GM19455 (cell line): ENCODE measurements around the gene PAX4.
A peak's percentile ranks its signal among the peaks of the same experiment; 100 is the strongest.
"Not testable (repeated sequence)": the region's sequence is repeated elsewhere in the genome, so short reads cannot be mapped to it uniquely, and the experiment has no call there.

Experiments
- ATAC-seq: cut with Tn5 transposase; IDR thresholded peaks from one replicate; pipeline ENCODE4 v1.9.1; 2021; ENCODE audit not compliant: unreplicated experiment

Gene PAX4

GRCh38 chr7:127586346-127586745, 31.6 kb downstream of the PAX4 start:
- no peak for ATAC-seq

GRCh38 chr7:127585044-127585953, 32.6 kb downstream of the PAX4 start, which contains the start of gene GCC1:
GCC1 (minus strand) TSS chr7:127585596; CDS start chr7:127585182, 414 bp downstream.
- ATAC-seq = peak; percentile 76

DNA sequence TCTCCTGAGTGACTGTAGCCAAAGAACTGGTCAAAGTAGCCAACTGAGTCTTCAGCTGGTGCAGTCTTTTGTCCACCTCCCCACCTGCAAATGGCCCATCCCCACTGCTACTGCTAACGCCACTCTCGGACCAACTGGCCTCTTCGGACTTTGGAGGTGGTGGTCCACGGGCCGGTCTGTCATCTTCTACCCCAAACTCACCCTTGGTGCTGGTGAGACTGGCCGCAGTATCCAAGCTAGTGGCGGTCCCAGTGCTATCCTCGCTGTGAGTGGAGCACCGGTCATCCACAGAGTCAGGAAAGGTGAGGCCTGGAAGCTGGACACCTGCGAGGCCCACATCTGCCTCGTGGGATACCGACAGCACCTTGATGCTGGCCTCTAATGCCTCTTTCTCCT, 33.3 kb downstream of the PAX4 start:
- no peak for ATAC-seq

DNA sequence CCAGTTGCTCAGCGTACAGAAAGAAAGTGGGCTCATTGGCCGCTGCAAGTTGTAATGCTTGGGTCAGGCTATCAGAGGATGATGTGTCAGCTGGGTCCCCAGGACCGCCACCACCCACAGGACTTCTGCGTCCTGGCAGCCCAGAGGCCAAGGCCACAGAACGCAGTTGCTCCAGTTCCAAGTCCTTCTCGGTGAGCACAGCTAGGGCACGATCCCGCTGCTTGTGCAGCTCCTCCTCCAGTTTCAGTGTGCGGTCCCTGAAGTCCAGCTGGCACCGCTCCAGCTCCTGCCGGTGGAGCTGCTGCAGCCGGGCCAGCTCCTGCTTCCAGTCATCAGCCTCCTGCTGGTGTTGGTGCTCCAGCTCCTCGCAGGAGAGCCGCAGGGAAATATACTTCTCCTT, 35.6 kb downstream of the PAX4 start:
- no peak for ATAC-seq

GRCh38 chr7:127581716-127582115, 36.2 kb downstream of the PAX4 start:
- no peak for ATAC-seq

- ATAC-seq = no peak
These were observed 37.3 kb downstream of the PAX4 start for GRCh38 chr7:127580612-127581011.

- ATAC-seq = no peak
These were observed 39.1 kb downstream of the PAX4 start for GRCh38 chr7:127578711-127579275.

GRCh38 chr7:127578036-127578684, 39.8 kb downstream of the PAX4 start:
- no peak for ATAC-seq

DNA sequence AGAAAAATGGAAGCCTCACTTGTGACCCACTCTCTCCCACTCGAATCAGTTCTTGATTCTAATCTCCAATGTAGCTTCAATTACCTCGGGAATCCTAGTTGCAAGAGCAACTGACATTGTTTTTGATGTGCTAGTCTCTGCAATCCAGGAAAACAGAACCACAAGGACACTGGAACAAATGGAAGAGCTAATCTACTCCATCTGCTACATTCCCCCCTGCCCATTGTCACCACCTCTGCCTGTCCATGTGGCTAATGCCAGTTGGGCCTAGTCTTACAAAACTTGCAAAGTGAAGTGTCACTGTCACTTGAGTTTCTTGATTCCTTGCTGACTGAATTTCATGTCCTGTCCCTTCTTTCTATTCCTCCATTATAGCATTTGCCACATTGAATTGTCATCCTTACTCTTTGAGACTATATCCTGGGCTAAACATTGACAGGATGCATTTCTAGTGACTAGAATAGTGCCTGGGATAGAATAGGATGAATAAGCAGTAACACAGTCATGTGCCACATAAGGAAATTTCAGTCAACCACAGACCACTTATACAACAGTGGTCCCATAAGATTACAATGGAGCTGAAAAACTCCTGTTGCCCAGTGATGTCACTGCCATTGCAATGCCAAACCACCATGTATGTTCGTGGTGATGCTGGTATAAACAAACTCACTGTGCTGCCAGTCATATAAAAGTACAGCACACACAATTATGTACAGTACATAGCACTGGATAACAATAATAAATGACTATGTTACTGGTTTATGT, 46.0 kb downstream of the PAX4 start:
- ATAC-seq = no peak

DNA sequence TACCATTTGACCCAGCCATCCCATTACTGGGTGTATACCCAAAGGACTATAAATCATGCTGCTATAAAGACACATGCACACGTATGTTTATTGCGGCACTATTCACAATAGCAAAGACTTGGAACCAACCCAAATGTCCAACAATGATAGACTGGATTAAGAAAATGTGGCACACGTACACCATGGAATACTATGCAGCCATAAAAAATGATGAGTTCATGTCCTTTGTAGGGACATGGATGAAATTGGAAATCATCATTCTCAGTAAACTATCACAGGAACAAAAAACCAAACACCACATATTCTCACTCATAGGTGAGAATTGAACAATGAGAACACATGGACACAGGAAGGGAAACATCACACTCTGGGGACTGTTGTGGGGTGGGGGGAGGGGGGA, 49.9 kb downstream of the PAX4 start:
- not testable (repeated sequence) for ATAC-seq

GRCh38 chr7:127566242-127566641, 51.7 kb downstream of the PAX4 start:
- ATAC-seq = no peak
